ENCODE results near the gene SORCS3.

The SORCS3 gene

DNA sequence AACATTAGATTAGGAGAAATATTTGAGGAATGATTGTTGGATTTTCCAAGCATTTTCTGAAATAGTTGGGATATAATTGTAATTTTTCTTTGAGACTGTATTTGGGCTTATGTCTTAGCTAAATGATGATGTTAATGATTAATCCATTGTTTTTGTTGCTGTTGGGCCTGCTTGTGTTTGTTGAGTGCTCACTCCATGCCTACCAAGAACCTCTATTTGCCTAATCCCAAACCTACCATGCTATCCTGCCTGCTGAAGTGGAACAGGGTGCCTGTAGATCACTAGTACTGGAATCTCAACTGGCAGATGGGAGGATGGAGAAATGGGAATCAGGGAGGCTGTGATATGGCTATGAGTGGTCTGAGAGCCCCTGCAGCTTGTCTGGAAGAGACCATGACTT lies 565.5 kb downstream of the SORCS3 start:
- FAIRE-seq (no peak), DNase-seq (ENCODE audit: insufficient read length, low spot score) (no peak)
- TF ChIP-seq, protein P1, sequence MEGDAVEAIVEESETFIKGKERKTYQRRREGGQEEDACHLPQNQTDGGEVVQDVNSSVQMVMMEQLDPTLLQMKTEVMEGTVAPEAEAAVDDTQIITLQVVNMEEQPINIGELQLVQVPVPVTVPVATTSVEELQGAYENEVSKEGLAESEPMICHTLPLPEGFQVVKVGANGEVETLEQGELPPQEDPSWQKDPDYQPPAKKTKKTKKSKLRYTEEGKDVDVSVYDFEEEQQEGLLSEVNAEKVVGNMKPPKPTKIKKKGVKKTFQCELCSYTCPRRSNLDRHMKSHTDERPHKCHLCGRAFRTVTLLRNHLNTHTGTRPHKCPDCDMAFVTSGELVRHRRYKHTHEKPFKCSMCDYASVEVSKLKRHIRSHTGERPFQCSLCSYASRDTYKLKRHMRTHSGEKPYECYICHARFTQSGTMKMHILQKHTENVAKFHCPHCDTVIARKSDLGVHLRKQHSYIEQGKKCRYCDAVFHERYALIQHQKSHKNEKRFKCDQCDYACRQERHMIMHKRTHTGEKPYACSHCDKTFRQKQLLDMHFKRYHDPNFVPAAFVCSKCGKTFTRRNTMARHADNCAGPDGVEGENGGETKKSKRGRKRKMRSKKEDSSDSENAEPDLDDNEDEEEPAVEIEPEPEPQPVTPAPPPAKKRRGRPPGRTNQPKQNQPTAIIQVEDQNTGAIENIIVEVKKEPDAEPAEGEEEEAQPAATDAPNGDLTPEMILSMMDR (IDR thresholded peaks at IDR 0.05; ENCODE audit: insufficient read depth, missing control alignments): no peak

DNA sequence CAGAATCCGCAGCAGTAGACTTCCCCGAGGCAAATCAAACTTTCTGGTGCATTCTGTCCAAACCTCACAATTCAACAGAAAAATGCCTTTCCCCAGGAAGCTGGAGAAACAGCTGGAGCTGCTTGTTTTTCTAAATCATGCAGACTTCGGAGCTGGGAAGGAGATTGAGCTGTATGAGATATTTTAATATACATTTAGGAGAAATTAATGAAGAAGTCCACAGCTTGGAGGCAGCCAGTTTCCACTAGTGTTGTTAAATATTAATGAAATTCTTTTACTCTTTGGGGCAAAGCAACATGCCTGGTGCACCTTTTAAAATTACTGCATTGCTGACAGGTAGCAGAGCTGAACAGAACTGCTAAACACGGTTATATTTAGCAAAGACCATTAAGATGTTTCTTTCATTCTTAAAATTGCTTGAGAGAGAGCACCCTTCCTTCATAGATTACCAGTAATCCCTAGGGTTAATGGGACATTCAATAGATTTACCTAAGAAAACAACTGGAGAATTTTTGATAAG lies 566.4 kb downstream of the SORCS3 start:
- no peak for FAIRE-seq
- DNase-seq (ENCODE audit: insufficient read length, low spot score): no peak
- TF ChIP-seq, protein P1 (IDR thresholded peaks at IDR 0.05; ENCODE audit: insufficient read depth, missing control alignments): no peak

DNA sequence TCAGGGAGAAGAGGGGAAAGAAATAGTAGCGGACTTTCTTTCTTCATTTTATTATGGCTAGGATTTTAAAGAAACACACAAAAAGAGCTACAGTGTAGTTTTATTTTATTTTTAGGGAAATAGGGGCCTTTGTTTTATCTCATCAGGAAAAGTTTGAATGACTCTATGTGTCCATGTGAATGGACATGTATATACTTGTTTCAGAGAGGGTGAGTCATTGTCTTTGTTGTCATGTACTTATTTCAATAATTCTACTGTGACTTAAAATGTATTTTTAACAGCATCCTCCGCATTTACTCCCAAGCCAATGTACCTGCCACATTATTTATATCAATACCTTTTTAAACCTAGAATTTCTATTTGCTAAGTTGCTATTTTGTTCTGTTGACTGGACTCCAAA lies 569.5 kb downstream of the SORCS3 start:
- TF ChIP-seq, protein P1 (IDR thresholded peaks at IDR 0.05; ENCODE audit: insufficient read depth, missing control alignments): no peak
- FAIRE-seq: no peak
- DNase-seq (ENCODE audit: insufficient read length, low spot score): no peak

DNA sequence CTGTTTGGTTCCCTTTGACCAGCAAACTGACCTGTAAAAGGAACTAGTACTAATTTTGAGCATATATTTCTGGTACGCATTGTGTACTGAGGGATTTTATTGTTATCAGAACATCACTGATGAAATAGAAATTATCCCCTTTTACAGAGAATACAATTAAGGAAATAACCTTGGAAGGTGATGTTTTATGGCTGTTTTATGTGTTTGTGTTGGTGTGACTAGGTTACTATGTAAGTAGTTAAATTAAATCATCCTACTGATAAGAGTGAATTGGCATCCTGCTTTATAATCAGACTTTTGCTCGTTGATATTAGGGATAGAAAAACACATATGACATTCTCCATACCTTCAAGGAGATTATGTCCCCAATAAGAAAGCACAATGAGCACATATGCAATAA lies 596.6 kb downstream of the SORCS3 start:
- no peak for DNase-seq (ENCODE audit: insufficient read length, low spot score)
- TF ChIP-seq, protein P1 (IDR thresholded peaks at IDR 0.05; ENCODE audit: insufficient read depth, missing control alignments): no peak
- no peak for FAIRE-seq

DNA sequence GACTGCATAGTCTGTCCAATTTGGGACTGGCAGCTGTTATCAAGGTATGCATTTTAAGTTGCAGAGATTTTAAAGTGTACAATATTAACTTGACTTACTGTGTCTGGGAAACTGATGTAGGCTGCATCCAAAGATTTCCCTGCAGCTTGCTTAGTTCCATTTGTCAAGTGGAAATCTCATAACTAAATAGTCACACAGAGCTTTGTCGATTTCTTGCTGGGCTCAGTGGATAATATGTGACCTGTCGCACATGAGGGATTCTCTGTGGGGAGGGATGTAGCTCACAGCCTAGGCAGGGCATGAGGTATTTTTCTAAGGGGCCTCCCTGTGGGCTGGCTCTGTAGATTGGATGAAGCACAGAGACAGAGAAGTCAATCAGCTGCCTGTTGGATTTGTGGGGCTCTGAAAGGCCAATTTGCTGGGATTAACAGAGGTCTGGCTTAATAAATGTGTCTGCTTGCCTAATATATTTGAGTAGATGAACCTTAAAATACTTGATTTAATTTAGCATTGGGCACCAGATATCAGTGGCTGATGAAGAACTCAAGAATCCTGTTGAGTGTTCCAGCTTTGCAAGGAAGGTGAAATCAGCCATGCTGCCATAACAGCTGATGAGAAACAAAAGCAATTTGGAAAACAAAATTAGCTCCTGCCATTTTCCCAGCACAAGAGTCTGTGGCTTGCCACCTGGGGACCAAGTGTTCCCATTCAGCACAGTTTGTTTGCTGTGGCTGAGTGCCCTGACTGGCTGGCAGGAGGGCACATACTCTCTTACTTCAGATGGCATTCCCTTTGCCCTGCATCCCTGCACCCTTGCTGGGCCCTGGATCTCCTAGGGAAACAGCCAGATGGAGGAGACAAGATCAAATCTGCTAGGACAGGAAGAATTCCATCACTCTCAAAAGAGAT lies 598.5 kb downstream of the SORCS3 start:
- DNase-seq (ENCODE audit: insufficient read length, low spot score) (no peak), FAIRE-seq (no peak)
- TF ChIP-seq, protein P1 (IDR thresholded peaks at IDR 0.05; ENCODE audit: insufficient read depth, missing control alignments): no peak

DNA sequence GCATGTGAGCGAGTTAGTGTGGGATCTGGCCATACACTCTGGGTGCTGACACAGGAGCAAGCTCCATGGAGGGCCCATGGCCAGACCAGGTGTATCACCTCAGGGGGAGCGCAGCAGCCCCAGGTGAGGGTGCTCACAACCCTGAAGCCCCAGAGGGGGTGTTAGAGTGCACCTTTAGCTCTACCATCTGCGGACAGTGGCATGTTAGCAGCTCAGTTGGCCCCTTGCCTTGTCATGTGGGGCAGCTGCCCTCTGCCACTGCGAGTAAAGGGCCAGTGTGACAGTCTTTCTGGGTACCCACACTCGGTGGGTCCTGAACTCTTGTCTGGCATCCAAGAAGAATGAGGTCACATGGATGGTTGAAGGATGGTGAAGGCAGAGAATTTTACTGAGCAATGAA lies 600.2 kb downstream of the SORCS3 start:
- TF ChIP-seq, protein P1 (IDR thresholded peaks at IDR 0.05; ENCODE audit: insufficient read depth, missing control alignments): no peak
- no peak for FAIRE-seq

DNA sequence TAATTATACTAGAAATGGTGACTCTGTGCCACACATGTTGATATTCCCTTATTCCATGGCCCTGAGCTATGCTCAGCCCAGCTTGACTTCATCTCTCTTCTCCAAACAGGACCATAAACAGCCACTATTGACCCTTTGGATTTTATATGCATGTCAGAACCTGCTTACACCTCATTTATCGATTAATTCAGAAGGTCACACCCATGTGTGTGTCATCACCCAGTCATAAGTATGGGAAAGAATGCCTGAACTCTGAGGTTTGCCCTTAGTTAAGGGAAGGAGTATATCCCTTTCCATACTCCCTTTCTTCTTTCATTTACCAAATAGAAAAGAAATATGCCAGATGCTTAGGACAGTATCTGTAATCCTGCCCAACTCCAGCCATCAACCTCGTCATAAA lies 602.3 kb downstream of the SORCS3 start:
- TF ChIP-seq, protein P1 (IDR thresholded peaks at IDR 0.05; ENCODE audit: insufficient read depth, missing control alignments): no peak
- DNase-seq (ENCODE audit: insufficient read length, low spot score) (no peak), FAIRE-seq (no peak)

More for the DNA sequence above, 600.2 kb downstream of the SORCS3 start:
- no peak for DNase-seq (ENCODE audit: insufficient read length, low spot score)

All from D721Med (cell line).